CD4-positive, alpha-beta T cell treated with Interleukin-17A for 1 hour (primary cell): ENCODE measurements around the gene OR2L8.

Source experiments
- DNase-seq: peaks from one replicate; pipeline ENCODE4 v3.0.0-alpha.2; 2020

OR2L8 gene

GRCh38 chr1:247998811-247999210 lies 50.2 kb downstream of the OR2L8 start:
- no peak for DNase-seq
